Fibroblast of mammary gland (primary cell): ENCODE data around the gene ATPAF2.

Experiments used
- DNase-seq: peaks from one replicate; pipeline ENCODE4 v3.0.0-alpha.2; 2010; ENCODE audit warnings: low read depth
- H3K4me3 ChIP-seq: 2 replicates; pipeline ENCODE4 v1.5.1; 2011; ENCODE audit warnings: low read depth, mild to moderate bottlenecking, low read length, moderate library complexity; ENCODE audit not compliant: control insufficient read depth
- CTCF ChIP-seq: conservative IDR thresholded peaks from 2 replicates; pipeline ENCODE4 v1.5.1; 2011; ENCODE audit warnings: low read depth, low read length, inconsistent platforms; ENCODE audit not compliant: control insufficient read depth, insufficient read depth

Gene ATPAF2

DNA sequence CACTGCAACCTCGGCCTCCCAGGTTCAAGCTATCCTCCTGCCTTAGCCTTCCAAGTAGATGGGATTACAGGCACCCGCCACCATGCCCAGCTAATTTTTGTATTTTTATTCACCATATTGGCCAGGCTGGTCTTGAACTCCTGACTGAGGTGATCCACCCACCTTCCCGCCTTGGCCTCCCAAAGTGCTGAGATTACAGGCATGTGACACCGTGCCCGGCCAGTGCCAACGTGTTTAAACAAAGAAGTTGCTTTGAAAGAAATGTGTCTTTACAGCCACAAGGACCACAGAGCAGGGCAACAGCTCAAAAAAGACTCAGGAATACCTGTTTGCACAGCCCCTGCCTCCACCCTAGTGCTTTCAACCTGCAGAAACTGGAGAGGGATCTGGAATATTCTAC, 25.0 kb downstream of the ATPAF2 start:
- H3K4me3 ChIP-seq = no peak overlapping the region
- no peak for DNase-seq
- TF ChIP-seq CTCF = no peak

DNA sequence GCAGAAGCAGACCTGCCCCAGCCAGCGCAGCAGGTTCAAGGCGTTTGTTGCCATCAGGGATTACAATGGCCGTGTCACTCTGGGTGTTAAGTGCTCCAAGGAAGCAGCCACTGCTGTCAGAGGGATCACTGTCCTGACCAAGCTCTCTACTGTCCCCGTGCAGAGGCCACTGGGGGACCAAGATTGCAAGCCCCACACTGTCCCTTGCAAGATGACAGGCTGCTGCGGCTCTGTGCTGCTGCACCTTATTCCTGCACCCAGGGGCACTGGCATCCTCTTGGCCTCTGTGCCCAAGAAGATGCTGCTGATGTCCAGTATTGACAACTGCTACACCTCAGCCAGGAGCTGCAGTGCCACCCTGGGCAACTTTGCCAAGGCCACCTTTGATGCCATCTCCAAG, 27.7 kb downstream of the ATPAF2 start:
- no peak for TF ChIP-seq CTCF
- DNase-seq = no peak
- no peak overlapping the region for H3K4me3 ChIP-seq

GRCh38 chr17:18009609-18010420, 29.2 kb downstream of the ATPAF2 start:
- no peak for DNase-seq
- no peak for TF ChIP-seq CTCF
- H3K4me3 ChIP-seq = no peak overlapping the region

- H3K4me3 ChIP-seq = no peak overlapping the region
- DNase-seq = peak; percentile 42
- no peak for TF ChIP-seq CTCF
These were observed 30.3 kb downstream of the ATPAF2 start for GRCh38 chr17:18008496-18009268.

- H3K4me3 ChIP-seq = no peak overlapping the region
- no peak for DNase-seq
- no peak for TF ChIP-seq CTCF
These were observed 32.3 kb downstream of the ATPAF2 start for GRCh38 chr17:18006495-18007239.

DNA sequence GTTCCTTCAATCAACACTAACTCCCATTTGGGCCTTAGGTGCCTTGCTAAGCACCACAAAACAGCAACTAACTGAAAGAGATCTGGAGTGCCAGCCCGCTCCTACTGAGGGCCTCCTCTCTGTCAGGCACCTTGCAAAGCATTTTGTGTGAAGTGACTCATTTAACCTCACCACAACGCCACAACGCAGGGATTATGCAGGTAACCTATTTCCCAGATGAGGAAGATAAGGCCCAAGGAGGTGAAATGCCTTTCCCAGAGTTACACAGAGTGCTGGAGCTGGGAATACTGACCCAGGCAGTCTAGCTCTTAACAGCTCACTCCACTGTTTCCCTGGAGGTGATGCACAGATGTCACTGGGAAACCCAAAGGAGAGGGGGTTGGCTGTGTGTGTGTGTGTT, 33.5 kb downstream of the ATPAF2 start:
- no peak overlapping the region for H3K4me3 ChIP-seq
- TF ChIP-seq CTCF = no peak
- DNase-seq = no peak
